LHCN-M2 (cell line): ENCODE results near the gene INTS6. TPM values are rescaled to one million over a fixed set of nuclear protein-coding genes. Genes with fewer than 3 reads are reported as not detected.
"Not testable (repeated sequence)": the region's sequence is repeated elsewhere in the genome, so short reads cannot be mapped to it uniquely, and the experiment has no call there.

Experiments
- DNase-seq: peaks from one replicate; pipeline ENCODE4 v3.0.0-alpha.2; 2012; ENCODE audit warnings: low read depth
- total RNA-seq: library from RNA; depleted of rRNA; stranded (reverse); fragments of >200 nt; gene quantifications from 2 replicates; pipeline ENCODE4 v1.2.3, GENCODE V29; 2014

Gene INTS6
- total RNA-seq, 1 experiment from 2014 or later = 37.1 TPM

DNA sequence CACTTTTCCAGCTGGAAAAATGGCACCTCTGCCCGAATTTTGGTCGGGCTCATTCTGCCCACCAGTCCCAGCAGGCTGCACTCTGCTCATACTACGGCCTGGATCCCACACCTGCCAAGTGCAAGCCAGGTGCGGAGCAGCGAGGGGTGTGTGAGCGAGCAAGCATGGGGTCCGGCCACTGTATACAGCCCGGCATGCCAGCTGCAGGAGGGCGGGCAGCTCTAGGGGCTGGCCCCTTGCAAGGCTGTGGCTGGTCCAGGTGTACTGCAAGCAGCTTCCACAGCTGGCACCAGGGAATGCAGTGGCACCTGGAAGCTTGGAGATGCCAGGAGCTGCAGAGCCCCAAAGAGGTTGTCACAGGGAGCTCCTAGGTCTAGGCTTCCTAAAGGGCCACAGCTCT is 2.7 kb upstream of the INTS6 start:
- DNase-seq = no peak

- peak; percentile 6 for DNase-seq
Observed at GRCh38 chr13:51453959-51454703, 1.3 kb upstream of the INTS6 start.

DNA sequence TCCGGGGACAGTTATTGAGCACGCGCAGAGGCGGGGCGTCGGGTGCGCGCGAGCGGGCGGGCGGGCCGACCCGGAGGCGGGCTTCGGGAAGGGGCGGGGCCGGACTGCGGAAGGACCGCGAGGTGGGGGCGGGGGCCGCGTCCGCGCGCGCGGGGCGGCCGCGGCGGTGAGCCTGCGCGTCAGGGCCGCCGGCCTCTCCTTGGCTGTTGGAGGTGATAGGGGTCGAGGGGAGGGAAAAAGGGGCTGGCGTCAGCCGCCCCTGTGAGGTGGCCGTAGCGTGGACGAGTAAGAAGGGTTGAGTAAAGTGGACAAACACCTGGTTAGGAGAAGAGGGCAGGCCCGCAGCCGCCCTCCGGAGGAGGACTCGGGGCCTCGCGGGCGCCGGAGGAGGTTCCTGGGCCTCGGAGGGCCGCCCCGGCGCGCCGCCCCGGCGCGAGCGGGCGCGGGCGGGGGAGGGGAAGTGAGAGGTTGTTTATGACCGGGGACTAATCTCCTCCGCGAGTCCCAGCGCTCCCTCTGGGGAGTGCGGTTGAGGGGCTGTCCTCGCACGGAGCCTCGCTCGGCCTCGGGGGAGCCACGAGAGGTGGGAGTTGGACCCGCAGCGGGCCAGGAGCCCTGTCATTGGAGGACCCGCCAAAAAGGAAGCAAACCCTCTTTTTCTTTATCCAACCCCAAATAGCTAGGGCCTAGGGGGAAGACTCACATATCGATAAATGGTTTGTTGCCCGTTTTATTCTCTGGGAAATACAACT is 547 bp upstream of the INTS6 start:
- no peak for DNase-seq

DNA sequence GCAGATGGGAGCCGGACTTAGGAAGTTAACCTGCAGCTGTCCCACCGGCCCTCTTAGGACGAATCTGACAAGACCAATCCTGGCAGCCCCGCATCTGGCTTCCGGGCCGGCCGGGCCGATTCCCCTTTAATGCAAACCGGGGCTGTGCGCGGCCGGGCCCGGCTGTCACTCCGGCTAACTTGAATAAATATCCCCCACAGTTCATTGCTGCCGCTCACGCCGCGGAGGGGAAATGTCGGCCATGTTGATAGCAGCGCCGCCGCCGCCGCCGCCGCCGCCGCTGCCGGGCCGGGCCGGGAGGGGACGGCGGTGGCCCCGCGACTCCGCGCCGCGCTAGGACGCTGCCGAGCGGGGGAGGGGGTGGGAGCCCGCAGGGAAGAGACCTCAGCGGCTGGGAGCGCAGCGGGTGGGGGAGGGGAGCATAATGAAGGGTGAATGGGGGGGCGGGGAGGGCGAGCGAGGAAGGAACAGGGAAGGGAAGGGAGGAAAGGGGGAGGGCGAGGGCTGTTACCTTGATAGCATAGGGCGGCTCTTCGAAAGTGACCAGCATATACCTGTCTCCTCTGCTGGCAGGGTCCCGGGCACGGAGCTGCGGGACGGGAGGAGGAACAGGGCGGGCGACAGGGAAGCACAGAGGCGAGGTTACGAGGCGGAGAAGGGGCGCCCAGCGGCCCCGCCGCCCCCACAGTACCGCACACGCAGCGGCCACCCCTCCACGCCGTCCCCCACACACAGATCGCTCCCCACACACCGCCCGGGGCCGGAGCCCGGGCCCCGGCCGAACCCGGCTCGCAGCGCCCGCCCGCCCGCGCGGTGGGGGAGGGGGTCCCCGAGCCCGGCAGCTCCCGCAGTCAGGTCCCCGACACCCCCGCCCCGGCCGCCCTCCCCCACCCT is 1.1 kb downstream of the INTS6 start:
- peak; percentile 80 for DNase-seq

DNA sequence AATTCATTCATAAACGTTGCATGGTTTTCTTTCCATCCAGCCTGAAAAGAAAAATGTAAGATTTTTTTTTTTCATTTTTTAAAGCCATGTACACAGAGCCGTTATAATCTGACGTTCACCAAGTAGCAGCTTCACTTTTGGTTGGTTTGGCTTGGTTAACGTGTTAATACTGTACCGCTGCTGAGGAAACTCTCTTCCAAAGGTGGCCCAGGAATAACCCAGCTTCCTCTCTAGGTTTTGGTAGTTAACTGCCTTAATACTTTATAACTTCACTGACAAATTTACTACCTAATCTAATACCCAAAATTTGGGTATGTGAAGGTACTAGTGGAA is 1.7 kb downstream of the INTS6 start:
- DNase-seq = no peak

DNA sequence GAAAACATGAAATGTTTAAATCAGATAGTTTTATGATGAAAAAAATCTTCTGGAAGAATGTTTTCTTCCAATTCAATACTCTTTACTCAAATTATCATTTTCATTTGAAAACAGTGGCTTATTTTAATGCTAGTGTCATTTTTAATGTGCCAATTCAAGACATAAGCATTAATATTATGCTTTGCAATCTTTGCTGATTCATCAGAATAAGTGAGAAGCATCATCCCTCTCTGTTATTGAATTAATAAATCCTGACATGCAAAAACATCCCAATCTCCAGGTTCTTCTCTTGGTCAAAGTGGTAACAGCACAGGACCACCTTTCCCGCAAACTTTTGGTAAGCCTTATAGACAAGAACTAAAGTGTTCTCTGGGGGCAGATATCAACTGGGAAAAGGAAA is 3.8 kb downstream of the INTS6 start:
- no peak for DNase-seq

DNA sequence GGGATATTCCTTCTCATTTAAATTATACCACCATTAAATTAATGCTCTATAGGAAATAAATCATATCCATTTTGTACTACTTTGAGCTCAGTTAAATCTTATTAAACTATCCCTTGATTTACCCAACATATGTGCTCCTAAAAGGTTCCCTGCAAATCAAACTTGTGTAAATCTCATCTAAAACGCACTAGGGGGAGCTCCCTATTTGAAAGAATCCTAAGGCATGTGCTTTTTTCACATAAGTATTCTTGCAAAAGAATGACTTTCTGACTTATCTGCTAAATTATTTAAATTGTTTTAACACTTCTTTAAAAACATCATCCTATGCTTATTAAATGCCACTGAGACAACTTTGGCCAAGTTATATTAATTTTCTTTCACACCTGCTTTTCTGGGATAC is 7.9 kb downstream of the INTS6 start:
- DNase-seq = peak; percentile 56

- no peak for DNase-seq
Observed at GRCh38 chr13:51440381-51440780, 12.5 kb downstream of the INTS6 start.

- DNase-seq = no peak
Observed at GRCh38 chr13:51437550-51438127, 15.2 kb downstream of the INTS6 start.

- DNase-seq = peak; percentile 36
Observed at GRCh38 chr13:51435002-51435578, 17.7 kb downstream of the INTS6 start.

DNA sequence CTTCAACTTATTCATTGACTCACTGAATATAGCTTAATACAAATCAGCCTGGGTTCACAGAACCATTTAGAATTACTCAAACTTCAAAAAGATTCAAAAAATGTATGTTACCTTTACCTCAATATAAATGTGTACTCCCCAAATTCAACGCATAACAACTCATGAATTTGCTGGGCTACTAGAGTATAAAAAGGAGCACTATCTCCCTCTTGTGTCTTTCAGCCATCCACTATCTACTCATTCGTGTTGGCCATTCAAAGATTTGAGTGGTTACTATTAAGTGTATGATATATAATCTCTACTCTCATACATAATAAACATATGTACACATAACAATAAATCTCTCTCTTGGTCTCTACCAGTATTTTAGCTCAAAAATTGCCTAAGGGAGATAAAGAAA is 20.3 kb downstream of the INTS6 start:
- no peak for DNase-seq

DNA sequence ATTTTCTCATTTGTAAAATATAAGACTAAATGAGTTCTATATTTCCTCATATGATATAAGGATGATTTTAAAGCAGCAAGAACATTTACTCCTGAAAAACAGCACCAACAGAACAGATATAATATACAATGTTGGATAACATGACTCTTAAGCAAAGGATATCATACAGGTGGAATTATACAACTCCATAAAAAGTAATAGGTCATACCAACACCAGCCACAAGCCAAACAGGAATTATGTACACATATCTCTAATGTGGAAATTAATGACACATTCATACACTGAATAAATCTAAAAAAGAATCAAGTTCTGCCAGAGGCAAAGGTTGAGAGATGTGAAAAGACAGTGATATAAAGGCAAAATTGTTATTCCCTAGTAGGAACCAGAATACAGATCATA is 25.9 kb downstream of the INTS6 start:
- no peak for DNase-seq

DNA sequence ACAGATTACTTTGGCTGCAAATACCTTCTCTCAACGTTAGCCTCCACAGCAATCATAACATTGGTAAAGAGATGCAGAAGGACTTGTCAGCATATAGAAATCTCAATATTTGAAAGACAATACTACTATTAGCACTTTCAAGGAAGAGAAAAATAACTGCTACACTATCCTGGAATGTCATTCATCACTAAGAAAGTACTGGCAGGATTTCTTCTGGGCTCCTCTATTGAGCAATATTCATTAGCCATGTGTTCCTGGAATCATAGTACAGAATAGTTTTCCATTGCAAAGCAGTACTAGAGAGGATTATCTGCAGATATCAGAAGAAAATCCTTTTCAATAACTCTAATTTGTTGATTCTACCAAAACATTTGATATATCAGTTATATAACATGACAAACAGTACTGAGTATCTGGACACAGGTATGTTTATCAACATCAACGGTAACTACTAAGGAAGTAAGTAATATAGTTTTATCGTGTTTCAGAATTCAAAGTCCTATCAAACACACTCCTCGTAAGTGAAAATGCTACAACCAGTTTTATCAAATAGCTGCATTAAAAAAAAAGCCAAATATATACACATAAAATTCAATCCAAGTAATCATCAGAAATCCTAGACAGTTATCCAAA is 27.3 kb downstream of the INTS6 start:
- peak; percentile 46 for DNase-seq

- no peak for DNase-seq
Observed at GRCh38 chr13:51423766-51424165, 29.1 kb downstream of the INTS6 start.

- no peak for DNase-seq
Observed at GRCh38 chr13:51422484-51422883, 30.4 kb downstream of the INTS6 start.

- peak; percentile 43 for DNase-seq
Observed at GRCh38 chr13:51420681-51421490, 31.9 kb downstream of the INTS6 start.

- no peak for DNase-seq
Observed at GRCh38 chr13:51419001-51419636, 33.7 kb downstream of the INTS6 start.

GRCh38 chr13:51417716-51418115 is 35.1 kb downstream of the INTS6 start:
- no peak for DNase-seq

DNA sequence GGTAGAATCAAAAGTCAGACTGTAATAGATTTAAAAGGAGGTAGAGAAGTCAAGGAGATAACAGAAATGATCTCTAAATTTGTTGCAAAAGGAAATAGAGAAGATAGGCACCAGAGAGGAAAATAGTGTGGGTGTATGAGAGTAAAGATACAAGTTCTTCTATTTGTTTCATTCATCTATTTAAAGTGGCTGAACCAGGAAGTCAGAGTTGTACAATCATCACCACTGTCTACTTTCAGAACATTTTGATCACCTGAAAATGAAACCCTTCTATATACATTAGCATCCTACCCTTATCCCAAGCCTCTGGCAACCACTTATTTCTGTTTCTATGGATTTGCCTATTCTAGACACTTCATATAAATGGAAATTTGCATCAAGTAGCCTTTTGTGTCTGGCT is 36.7 kb downstream of the INTS6 start:
- DNase-seq = no peak

DNA sequence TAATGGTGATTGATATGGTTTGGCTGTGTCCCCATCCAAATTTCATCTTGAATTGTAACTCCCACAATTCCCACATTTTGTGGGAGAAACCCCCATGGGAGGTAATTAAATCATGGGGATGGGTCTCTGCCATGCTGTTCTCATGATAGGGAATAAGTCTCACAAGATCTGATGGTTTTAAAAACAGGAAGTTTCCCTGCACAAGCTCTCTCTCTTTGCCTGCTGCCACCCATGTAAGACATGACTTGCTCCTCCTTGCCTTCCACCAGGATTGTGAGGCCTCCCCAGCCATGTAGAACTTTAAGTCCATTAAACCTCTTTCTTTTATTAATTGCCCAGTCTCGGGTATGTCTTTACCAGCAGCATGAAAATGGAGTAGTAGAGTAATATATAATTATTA is 37.5 kb downstream of the INTS6 start:
- not testable (repeated sequence) for DNase-seq
